ENCODE measurements around the gene DCP1B.
A peak's percentile ranks its signal among the peaks of the same experiment; 100 is the strongest.

Gene DCP1B

DNA sequence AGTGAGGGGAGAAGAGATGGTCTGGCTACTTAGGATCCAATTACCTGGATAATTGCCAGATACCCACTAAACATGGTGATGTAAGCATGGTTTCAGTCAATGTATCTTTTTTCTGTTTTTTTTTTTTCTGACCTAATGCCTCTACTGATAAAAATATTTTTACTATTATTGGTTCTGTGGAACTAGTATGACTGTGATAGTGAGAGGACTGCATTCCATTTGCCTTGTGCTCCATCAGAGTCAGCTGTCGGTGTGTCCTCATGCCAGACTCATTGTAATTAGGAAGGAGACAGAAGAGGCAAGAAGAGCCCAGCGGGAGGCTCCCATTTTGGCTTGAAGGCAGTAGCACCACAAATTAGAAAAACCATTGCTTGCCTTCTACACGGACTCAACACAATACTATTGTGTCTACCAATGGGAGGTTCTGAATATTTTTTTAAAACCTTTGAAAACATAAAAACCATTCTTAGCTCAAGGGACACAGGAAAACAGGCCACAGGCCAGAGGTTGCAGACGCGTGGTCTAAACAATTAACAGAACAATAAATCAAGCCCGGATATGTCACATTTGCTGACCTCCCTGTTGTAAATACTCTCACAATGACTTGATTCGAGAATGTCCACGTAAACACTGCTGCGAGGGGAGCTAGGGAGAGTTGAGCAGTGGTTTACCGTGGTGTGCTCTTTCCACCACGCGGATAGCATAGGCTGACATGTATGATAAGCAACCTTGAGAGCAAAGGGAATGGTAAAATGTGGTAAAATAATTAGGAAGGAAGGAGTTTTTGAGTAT lies 13.5 kb upstream of the DCP1B start:
- no peak for DNase-seq

DNA sequence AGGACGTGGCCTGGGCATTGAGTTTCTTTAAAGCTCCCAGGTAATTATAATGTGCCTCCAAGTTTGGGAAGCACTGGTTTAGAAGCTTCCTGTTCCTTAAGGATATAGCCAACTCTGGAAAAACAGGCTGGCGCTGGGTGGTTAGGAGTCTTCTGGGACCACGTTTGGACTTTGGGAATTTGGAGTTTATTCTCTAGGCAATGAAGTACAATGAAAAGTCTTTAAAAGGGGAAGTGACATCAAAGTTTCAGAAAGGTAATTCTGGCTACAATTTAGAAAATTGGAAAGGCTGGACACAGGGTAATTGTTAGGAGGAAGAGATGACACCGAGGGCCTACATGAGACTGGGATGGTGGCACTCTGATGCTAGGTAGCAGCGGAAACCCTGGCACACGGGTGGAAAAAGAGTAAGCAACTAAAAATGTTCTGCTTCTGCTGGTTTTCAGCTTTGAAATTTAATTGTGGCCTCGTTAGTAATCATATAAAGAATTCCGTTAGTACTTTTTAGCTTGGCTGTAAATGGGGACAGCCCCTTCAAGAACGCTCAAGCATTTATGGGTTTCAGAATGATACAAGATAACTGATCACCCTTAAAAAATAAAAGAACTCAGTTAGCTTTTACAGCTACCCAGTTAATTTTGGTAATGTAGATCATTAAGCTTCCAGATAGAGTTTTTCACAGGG lies 12.7 kb upstream of the DCP1B start:
- no peak for DNase-seq

DNA sequence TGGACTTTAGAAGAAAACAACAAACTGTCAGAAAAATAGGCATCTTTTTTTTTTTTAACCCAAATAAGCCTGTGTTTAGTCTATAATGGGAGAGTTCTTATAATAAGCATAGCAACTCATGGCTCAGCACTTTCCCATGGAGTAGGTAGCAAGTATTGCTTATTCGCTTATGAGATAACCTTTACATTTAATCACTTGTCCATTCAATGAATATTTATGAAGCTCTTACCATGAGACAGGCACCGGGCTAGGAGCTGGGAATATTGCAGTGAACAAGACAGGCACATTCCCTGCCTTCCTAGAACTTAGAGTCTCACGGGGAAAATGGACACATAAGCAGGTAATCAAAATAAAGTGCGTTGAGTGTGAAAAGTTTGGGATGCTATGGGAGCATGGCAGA lies 10.0 kb upstream of the DCP1B start:
- no peak for DNase-seq

DNA sequence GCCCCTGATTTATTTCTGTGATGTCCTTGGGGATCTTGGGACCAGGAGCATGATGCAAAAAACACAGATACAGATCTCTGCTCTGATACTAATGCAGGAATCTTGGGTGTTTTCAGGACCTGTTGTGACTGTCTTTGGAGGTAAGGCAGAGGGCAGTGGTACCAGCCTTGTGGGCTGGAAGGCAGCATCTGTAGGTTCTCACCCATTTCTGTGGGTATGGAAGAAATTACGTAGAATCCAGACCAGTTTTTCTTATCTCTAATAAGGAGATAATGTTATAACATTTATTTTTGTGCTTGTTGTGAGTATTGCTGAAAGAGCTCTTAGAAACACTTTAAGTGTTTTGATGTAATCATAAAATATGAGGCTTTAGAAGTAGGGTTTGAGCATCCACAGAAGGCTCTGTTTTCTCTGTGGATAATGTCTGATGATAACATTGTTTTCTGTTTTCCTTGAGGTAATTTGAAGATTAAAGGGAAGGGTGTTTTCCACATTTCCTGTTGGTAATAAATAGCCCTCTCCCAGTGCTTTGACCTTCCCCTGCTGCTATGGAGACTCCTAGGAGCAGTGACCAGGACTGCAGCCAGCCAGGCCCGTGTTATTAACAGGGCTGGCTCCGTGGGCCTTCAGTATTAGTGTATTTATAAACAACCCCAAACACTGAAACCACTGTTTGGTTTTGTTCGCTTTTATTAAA lies 9.4 kb upstream of the DCP1B start:
- DNase-seq = no peak

DNA sequence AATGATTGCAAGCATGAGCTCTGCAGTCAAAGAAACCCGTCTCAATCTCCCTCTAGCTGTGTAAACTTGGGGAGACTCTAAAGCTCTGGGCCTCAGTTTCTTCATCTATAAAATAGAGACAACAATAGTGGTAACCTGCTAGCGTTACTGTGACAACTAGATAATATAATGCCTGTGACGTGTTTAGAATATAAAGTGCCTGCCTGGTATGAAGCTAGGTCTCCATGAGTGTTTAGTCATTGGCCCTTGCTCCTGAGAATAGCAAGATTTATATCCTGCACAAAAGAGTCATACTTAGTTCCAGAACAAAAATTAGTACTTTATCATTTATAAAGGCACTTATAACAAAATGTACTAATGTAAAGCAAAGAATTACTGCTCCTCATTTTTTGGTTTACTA lies 8.8 kb upstream of the DCP1B start:
- DNase-seq = no peak

DNA sequence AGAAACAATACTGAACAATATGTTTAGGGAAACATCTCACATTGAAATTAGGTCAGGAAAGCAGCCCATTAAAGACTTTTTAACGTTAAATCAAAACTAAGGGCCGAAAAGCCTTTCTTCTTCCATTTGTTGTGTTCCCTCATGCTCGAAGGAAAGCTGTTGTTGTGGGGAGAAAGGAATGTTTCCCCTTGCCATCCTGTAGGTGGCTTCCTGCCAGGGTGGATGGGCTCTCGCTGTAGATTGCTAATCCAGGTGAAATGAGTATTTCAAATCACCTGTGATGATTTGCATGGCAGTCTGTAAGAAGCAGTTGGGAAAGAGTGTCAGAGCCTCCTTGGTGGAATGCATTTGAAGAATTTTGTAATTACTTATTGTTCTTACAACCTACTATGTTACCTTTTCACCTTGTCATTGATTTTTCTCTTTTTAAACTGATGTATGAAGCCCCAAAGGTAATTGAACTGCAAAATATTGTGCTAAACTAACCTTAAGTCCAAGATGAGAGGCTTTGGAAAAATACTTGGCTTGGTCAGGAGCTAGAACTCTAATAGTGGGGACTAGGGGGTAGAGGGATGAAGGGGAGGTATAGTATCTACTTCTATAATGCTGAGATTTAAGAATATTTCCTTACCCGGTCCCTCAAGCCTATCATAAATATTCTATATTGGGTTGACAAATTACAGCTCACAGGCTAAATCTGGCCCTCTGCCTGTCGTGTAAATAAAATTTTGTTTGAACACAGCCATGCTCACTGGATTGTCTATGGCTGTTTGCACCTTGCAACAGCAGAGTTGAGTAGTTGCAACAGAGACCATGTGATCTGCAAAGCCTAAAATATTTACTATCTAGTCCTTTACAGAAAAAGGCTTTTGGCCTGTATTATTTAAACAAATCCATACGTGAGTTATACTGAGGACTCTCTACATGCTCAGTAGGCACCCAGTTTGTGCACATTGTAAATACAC lies 7.7 kb upstream of the DCP1B start:
- DNase-seq = no peak

DNA sequence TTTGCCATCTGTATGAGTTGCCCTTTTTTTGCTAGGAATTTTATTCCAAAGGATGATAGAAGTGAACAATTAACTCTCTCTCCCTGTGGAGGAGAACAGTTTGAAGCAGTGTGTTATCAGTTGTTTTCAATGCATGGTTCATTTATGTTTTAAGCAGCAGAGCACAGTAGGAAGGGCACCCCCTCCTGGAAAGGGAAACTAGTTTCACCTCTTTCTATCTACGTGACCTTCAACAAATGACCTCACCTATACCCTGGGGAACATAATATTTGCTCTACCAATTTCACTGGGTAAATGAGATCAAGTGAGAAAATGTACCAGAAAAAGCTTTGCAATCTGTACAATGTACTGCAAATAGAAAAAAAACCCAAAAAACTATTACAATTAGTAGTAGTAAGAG lies 5.4 kb upstream of the DCP1B start:
- DNase-seq = no peak

DNA sequence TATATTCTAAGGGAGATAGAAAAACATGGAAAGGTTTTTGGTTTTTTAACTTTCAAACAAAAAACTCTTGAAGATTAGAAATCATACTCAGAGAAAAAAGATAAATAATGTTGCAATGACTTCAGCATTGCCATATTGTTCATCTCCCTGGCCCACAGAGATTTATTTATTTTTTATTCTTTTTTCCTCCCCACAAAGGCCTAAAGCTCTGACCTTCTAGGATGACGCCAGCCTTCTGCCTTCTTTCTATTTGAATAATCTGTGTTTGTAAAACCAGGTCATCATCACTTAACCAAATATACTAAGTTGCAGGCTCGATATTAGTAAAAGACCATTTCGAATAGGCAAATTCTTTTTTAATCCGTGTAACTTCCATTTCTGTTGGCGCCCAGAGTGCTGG lies 4.4 kb upstream of the DCP1B start:
- no peak for DNase-seq

DNA sequence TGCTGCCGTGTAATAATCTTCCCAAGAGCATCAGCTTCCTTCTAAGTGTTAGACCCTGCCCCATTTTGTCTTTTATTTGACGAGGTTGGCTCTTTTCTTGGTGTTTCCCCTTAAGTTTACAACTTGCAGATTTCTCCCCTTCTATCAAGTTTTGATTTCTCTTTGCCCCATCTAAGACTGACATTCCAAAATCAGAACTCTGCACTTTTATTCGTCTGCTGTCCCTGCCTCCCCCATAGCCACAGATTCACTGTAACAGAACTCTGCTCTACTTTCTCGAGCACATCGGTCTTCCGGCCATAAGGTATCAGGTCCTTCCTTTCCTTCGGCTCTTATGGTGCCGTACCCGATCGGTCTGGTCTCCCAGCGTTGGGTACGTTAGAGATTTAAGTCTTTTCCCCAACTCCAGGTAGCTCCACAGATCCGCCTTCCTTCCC lies 563 bp downstream of the DCP1B start:
- DNase-seq = no peak

DNA sequence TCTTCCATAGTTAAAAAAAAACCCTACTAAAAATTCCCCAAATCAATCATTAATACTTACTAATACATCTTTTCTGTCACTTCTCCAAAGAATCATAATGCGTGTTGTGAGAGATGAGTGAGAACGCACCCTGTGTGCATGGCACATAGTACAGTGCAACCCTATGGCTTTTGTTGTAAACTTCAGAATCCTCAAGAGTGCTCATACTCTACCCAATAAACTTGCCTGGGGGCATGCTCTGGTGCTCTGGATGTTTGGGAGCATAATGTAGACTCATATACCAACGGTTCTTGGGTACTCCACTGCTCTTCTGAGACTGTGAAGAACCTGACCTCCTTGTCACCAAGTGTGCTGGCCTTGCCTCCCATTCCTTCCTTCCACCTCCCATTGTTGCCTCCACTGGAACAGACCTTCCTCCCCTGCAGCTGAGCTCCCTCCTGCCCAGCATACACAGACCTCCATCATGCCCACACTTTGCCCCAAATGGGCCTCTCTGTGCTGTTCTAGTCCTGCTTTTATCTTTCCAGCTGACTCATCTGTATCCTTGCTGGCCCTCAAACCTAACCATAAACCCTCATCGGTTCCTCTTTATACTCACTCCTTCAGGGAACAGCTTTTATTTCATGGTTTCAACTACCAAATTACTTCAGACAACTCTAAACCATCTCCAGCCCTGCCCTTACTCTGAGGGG lies 8.9 kb downstream of the DCP1B start:
- no peak for DNase-seq

DNA sequence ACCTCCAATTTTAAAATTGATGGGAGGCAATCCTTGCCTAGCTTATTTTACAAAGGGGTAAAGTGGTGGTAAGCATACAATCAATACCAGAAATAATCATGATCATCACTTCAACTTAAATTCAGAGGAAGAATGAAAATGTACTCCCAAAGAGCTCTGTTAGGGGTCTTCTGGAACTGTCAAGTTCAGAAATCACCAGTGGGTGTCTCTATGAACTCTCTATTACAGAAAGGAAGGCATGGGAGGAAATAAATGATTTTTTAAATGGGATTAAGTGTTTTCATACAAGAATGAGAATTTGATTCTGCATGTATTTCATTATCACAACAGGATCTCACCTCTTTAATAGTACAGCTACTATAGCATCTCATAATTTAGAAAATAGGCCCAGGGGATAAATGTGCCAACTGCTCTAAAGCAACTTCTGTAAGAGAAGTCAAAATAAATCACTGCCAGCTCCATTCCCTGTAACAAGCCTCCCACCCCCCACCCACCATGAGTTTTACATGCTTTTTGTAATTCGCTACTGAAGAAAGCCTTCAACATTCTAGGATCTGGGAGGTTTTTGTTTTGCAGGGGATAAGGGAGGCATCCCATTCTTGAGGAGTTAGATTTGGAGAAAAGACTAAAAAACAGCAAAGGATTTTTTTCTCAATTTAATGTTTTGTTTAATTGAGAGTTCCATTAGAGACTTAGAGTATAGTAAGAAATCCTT lies 9.7 kb downstream of the DCP1B start:
- no peak for DNase-seq

DNA sequence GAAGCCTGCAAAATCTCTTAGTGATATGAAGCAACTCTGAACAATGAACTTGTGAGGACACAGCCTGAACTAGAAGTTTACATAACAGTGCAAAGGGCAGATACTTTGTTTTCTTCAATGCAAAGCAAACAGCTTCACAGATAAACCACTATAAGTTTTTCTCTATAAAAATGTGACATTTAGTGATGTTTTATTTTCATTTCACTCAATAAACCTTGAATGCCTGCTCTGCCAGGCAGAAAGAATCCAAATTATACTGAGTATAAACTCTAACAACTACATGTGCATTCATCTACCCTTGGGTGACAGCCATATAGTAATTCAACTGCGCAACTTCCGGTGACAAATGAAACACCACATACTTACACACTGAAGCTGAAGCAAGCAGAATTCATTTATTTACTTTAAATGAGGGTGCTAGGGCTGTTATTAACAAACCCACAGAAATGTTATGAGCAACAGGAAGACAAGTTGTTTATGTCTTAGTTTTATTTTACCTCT lies 10.3 kb downstream of the DCP1B start:
- DNase-seq = peak in 1 of 2 donors; percentile 8

DNA sequence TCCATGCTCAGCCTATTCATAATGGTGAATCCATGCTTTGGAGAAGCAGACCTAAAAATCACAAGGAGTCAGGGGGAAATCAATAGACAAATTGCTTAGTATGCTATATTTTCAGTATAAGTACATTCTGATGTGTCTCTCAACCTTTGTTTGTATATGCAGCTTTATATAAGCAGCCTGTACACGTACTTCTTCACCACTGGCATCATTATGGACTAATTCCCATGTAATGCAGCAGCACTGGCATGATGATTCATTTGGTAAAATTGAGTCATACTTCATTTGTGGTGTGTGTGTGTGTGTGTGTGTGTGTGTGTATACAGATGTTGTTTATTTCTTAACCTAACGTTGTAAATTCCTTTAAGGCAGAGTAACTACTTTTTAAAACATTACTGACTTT lies 10.9 kb downstream of the DCP1B start:
- no peak for DNase-seq

DNA sequence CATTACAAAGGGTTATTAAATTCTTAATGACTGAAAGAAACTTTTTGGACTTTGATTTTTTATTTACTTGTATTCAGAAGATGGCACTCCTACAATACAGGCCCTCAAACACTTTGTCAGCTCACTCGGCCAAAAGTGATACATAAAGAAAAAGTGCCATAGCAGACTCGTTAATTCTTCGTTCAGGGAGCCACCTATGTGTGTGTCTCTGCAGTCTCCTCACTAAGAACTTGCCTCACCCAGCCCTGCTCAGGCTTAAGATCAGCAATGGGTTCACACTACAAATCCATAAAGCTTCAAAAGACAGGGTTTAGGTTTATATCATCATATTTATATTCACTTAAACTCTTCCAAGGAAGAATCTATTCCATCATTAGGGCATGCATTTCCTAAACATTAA lies 11.5 kb downstream of the DCP1B start:
- DNase-seq = no peak

DNA sequence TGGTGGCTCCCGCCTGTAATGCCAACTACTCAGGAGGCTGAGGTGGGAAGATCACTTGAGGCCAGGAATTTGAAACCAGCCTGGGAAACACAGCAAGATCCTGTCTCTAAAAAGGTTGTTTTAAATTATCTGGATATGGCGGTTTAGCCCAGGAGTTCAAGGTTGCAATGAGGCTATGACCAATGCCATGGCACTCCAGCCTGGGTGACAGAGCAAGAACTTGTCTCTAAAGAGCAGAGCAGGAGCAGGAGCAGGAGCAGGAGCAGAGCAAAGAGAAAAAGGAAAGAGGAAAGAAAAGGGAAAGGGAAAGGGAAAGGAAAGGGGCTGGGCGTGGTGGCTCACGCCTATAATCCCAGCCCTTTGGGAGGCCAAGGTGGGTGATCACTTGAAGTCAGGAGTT lies 15.1 kb downstream of the DCP1B start:
- no peak for DNase-seq

DNA sequence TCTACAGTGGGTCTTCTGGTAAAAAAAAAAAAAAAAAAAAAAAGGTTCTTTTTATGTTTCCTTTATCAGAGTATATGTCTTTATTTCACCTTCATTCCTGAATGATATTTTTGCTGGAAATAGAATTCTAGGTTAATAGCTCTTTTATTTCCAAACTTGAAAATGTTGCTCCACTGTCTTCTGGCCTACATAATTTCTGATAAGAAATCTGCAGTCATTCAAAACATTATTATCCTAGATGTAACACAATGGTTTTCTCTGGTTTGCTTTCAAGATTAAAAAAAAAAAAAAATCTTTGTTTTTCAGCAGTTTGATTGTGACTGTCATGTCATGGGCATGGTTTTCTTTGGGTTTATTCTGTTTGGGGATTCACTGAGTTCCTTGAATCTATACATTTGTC lies 19.5 kb downstream of the DCP1B start:
- no peak for DNase-seq

DNA sequence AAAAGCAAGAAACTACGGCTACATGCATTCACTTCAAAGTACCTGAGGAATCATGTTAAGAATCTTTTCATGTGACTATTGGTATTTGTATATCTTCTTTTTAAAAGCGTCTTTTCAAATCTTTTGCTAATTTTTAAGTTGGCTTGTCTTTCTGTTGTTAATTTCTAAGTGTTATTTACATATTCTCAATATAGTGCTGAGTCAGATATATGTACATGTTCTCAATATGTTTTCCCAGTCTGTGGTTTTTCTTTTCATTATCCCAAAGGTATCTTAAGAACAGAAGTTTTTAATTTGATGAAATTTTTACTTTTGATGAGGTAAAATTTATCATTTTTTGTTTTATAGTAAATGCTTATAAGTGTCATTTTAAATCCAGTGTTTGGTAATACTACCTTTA lies 24.0 kb downstream of the DCP1B start:
- no peak for DNase-seq

DNA sequence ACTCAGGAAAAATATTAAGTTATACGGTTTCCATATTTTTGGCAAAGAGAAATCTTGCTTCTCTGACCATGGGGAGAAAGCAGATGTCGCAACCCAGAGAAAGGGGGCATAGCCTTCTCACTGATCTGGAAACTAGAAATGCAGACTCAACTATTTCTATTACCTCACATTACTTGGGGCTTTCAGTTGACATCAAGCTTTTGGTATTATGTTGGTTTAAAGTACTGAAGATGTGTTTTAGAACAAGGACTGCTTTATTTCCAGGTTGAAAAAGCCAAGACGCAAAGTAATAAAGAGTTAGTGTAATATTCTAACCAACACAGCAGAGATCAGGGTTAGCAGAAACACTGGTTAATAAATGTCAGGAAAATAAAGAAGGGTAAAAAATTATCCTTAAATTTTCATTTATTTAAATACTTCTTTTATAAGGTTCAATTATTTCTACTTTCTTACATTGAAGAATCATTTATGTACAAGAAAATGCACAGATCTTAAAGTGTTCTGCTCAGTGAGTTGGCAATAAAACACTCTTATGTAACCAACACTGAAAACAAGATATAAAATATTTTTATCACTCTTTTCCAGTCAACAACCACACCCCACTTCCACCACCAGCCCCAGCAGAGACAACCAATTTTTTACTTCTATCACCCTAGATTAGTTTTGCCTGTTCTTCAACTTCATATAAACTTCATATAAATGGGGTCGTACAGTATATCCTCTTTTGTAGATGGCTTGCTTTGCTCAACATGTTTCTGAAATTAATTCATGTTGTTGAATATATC lies 26.0 kb downstream of the DCP1B start:
- no peak for DNase-seq

DNA sequence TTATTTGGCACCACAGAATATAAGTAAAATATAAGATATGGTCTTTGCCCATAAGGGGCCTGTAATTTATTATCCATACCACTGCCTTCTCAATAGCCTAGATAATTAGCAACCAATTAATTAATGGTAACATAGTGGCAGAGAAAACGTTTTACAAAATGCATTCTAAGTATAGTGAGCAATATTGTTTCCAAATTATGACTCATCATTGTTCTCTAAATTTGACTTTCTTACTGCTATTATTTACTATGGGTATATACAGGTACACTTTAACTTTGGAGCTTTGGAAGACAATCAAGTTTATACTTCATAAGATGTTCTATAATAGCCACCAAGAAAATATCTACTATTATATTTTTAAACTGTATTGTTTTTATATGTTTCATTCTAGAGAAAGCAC lies 26.7 kb downstream of the DCP1B start:
- no peak for DNase-seq

DNA sequence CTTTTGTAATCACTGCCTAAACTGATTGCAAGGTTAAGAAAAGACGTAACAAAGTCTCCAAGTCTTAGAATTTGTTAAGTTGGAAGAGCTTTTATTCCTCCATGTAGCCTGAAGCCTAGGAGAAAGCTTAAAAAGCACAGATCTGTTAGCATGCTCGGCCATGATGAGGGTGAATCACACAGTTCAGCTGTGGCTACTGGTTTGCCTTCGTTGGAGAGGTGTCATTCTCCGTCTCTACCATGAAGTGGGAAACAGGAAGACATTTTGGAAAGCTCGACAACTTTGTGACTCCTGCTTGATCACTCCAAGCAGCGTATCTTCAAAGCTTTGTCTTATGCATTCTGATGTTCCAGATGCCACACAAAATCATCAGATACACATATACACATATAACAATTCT lies 27.1 kb downstream of the DCP1B start:
- no peak for DNase-seq

DNA sequence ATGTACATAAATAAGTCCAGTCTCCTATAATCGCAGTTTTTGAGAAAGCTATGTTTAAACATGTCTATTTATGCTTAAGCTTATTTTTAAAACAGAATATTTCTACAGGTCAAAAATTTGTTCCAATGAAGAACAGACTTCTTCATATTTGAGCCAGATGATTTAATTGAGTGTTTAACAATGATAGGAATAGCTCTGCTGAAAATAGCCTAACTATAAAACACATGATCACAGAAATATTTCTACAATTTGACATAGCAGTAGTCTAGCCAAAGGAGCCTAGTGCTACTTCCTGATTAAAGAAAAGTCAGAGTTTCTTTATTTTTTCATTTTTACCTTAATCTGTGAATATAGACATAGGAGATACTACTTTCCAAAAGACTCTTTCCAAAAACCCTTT lies 29.4 kb downstream of the DCP1B start:
- no peak for DNase-seq
